Activated naive CD4-positive, alpha-beta T cell treated with Interleukin-2 at 50 U/mL for 16 hours (primary cell): ENCODE data around the gene SLC27A4.

ENCODE experiments used
- DNase-seq: peaks from one replicate; pipeline ENCODE4 v3.0.0-alpha.2; 2020

SLC27A4 gene

DNA sequence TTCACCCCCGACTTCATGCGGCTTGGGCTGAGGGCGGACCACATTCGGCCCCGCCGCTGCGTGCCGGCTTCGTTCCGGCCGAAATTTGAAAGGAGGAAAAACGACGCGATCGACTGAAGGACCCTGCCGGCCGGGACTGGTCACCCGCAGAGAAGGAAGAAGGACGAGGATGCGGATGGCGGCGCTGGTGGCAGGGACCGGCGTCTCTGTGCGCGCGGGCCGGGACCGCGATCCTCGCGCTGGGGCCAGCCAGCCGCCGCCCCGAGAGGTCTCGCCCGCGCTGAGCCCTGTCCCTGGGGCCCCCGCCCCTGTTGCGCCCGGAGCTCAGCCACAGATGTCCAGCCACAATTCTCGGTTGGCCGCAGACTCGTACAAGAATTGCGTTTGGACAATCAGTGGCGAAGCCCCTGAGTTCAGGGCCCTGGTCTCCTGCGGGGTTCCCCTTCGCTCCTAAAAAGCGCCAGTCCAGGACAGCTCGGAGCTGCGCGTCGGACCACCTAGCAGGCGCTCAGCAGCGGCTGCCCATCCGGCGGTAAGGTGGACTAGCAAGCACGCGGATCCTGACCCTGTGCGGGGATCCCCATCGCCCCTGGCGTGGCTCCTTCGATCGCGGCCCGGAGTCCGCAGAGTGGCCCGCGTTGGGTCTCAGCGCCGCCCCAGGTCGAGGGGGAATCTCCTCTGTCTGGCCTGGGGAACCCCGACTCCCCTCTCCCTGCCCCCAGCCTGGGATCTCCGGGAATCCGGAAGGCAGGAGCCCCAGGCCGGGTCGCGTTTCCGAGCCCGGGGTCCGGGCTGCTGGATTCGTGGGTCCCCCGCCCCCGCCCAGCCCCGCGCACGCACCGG lies 52.2 kb downstream of the SLC27A4 start:
- no peak for DNase-seq

GRCh38 chr9:128393145-128393775 lies 52.9 kb downstream of the SLC27A4 start:
- no peak for DNase-seq

GRCh38 chr9:128393970-128394369 lies 53.6 kb downstream of the SLC27A4 start:
- DNase-seq: no peak

- no peak for DNase-seq
Measured at GRCh38 chr9:128394379-128395168, 54.2 kb downstream of the SLC27A4 start.

DNA sequence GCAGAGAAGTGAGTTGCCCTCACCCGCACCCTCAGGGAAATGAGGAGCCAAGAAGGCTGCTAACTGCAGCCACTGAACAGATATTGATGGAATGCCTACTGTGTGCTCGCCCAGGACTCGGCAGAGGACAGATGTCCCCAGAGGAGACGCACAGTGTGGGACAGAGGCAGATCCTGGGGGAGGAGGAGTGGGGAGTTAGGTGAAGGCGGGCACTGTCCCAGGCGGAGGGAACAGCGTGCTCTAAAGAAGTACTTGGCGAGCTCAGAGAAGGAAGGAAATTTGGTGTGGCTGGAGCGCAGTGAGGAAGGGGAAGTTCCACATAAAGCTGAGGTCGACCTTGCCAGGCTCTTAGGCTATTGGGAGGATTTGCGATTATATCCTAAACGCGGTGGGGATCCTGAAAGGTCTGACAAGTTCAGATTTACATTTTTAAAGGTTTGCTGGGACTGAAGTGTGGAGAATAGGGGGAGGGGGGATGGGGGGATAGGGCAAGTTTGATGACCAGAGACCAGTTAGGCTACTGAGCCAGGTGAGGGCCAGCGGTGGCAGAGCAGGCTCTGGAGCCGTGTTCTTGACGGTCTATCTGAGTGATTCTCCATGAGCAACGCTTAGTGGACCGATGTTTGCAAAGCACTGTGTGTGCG lies 56.8 kb downstream of the SLC27A4 start:
- no peak for DNase-seq

- no peak for DNase-seq
Measured at GRCh38 chr9:128397831-128398230, 57.5 kb downstream of the SLC27A4 start.

DNA sequence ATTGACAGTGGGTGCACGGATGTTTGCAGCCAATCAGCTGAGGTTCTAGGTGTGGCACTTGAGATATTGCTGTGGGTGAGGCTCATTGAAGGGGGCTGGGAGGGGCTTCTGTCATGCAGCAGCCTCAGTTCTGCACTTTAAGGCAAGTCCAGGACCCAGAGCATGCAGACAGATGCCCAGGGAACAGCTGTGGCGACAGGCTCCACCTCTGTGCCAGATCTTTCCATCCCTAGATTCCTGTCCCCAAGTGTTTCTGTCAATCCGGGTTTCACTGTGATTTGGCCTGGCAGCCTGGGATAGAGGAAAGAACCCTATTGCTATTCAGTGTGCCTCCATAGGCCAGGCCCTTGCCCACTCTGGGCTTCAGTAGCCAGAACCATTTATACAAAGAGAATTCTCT lies 59.5 kb downstream of the SLC27A4 start:
- DNase-seq: no peak

- no peak for DNase-seq
Measured at GRCh38 chr9:128404560-128404959, 64.2 kb downstream of the SLC27A4 start.

- no peak for DNase-seq
Measured at GRCh38 chr9:128405077-128405779, 64.9 kb downstream of the SLC27A4 start.

- DNase-seq: no peak
Measured at GRCh38 chr9:128405780-128406171, 65.4 kb downstream of the SLC27A4 start.

DNA sequence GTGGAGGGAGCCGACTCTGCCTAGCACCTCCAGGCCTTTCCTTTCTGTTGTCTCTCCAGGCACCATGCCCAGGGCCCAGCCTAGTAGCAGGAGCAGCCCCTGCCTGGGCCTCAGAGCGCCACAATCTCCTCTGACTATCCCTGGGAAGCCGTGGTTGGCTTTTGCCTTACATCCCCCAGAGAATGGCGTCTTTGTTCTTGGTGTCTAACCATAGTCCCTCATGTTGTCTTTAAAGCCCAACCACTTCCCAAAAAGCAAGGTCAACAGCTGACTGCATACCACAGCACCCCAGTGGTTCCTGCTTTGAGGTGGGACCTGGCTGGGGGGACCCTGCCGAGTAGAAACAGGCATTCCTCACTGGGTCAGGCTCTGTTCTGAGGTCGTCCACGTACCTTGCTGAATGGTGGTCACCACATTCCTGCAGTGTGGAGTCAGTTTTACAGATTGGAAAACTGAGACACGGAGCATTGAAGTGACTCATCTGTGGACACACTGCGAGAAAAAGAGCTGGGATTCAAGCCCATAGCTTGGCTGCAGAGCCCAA lies 66.6 kb downstream of the SLC27A4 start:
- DNase-seq: no peak

DNA sequence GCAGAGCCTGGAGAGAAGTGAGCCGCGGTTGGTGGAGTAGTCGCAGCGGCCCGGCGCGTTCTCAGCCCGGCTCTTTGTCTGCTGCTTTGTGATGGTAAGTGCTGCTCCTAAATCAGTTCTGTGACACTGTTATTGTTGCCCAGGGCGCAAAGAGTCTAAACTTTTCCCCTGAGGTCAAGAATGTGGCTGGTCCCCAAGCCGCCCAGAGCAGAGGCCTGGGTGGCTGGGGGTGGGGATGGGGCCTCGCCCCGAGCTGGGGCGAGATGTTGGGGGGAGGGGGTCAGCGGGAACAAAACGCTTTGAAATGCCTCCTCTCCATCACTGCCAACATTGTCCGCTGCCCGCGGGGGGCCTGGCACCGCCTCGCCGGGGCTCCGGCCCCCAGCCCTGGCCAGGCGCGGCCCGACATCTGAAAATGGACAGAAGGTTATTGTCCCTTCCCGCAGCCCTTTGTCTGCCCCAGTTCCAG lies 68.7 kb downstream of the SLC27A4 start:
- DNase-seq: no peak

DNA sequence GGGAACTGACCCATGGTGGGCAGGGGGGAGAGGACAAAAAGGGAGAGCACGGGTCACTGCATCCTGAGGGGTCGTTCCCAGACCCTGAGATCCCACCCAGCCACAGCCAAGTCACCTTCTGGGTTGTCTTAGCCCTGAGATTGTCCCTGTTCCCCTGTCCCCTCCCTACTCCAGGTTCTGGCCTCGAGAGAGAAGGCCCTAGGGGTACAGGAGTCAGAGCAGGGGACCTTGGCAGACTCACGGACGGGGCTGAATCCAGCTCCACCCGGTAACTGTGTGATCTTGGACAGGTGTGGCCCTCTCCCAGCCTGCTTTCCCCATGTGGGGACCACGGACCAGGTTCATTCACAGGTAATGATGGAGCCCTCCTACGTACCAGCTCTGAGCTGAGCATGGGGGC lies 69.1 kb downstream of the SLC27A4 start:
- no peak for DNase-seq

GRCh38 chr9:128409978-128410377 lies 69.7 kb downstream of the SLC27A4 start:
- no peak for DNase-seq
